IPS-NIHi11 (cell line): ENCODE measurements around the gene PIP4K2C.
"Not testable (repeated sequence)": the region's sequence is repeated elsewhere in the genome, so short reads cannot be mapped to it uniquely, and the experiment has no call there.

Experiments
- DNase-seq: peaks from one replicate; pipeline ENCODE4 v3.0.0; 2012; ENCODE audit warnings: mixed read lengths, low spot score

The PIP4K2C gene

DNA sequence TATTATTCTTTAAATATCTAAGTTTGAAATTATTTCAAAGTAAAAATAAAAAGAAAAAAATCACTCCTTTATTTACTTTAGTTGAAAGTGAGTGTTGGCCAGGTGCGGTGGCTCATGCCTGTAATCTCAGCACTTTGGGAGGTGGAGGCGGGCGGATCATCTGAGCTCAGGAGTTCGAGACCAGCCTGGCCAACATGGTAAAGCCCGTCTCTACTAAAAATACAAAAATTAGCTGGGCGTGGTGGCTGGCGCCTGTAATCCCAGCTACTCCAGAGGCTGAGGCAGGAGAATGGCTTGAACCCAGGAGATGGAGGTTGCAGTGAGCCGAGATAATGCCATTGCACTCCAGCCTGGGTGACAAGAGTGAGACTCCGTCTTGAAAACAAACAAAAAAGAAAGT is 45.7 kb downstream of the PIP4K2C start:
- DNase-seq = not testable (repeated sequence)

DNA sequence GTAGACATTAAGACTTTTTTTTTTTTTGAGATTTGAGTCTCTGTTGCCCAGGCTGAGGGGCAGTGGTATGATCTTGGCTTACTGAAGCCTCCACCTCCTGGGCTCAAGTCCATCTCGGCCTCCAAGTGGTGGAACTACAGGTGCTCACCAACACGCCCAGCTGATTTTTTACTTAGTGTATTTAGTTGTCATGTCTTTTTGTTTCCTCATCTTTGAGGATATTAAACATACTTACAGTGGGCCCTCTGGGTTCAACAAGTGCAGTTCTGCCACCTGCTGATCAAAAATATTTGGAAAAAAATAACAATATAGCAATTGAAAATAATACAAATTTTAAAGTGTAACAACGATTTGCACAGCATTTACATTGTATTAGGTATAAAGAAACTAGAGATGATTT is 46.4 kb downstream of the PIP4K2C start:
- DNase-seq = no peak

DNA sequence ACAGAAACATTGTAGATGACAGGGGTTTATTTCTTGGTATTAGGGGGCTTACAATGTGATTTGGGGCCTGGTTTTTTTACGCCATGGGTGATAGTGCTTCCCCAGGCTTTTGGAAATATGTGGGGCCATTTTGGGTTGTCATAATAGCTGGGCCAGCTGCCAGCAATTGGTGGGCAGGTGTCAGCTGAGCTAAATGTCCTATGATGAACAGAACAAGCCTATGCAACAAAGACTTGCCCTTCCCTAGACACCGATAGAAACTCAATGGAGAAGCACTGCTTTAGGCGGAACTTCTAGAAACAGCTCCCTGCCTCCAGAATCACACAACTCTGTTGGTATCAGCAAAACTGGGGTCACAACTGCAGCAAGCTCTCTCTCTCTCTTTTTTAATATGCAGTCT is 47.1 kb downstream of the PIP4K2C start:
- no peak for DNase-seq

DNA sequence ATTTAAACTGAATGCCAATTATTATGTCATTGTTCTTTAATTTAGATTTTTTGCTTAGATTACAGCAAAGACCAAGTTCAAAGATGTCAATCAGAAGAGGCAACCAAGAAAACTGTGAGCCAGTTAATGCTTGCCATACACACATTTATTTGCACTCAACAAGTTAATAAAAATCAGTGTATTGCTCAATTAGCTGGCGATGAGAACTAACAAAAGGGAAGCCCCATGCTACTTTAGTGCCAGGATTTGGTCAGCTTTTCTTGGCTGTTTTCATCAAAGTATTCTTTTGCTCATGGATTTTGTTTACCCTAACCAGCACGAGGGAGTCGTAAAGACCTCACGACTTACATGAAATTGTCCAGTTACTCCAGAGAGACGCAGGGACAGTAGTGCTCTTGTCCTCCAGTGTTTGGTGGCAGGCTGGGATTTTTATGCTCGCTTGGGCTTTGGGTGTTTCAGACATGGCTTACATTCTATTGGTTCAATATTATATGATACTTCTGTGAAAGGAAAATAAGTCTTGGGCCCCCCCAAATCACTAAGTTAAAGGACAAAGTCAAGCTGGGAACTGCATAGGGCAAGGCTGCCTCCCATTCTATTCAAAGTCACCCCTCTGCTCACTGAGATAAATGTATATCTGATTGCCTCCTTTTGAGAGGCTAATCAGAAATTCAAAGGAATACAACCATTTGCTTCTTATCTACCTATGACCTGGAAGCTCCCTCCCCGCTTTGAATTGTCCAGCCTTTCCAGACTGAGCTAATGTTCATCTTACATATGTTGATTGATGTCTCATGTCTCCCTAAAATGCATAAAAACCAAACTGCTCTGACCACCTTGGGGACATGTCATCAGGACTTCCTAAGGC is 49.4 kb downstream of the PIP4K2C start:
- no peak for DNase-seq

DNA sequence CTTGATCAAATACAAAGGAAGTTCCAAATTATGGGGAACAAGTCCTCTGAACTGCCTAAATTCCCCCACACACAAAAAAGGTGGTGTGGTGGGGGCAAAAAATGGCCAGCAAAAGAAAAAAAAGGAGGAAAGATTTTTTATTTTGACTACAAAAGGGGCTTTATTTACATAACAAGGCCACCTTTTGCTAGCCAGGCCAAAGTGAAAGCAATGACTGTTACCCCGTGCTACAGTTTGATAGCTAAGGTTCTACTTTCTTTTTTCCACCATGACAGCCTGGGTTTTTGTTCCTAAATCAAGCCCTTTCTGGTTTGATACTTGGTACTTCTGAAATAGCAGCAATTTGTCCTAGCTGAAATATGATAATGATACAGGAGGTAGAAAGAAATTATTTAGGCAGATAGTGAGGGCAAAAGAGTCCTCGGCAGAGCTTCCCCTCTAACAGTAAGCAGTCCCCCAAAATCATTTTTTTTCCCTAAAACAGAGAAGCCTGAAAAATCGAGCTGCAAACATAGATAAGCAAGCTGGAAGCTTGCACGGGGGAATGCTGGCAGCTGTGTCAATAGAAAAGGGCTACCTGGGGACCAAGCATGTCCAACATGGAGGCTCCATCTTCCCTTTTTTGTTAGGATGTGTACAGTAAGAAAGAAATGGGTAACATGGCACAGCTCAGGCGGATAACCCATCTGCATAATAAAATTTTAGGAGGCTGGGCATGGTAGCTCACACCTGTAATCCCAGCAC is 50.9 kb downstream of the PIP4K2C start:
- DNase-seq = no peak

DNA sequence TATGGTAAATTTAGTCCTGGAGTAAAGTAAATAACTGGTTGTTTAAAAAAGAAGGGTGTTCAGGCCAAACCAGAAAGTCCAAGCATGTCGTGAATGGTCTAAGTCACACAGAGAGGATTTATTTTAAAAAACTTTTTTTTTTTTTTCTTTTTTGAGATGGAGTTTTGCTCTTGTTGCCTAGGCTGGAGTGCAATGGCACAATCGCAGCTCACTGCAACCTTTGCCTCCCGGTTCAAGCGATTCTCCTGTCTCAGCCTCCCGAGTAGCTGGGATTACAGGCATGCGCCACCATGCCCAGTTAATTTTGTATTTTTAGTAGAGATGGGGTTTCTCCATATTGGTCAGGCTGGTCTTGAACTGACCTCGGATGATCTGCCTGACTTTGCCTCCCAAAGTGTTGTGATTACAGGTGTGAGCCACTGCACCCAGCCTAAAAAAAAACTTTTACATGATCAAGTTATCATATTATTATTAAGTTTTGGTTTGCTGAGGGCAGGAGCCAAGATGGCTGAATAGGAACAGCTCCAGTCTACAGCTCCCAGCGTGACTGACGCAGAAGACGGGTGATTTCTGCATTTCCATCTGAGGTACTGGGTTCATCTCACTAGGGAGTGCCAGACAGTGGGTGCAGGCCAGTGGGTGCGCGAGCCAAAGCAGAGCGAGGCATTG is 55.1 kb downstream of the PIP4K2C start:
- not testable (repeated sequence) for DNase-seq

DNA sequence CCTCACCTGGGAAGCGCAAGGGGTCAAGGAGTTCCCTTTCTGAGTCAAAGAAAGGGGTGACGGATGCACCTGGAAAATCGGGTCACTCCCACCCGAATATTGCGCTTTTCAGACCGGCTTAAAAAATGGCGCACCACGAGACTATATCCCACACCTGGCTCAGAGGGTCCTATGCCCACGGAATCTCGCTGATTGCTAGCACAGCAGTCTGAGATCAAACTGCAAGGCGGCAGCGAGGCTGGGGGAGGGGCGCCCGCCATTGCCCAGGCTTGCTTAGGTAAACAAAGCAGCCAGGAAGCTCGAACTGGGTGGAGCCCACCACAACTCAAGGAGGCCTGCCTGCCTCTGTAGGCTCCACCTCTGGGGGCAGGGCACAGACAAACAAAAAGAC is 55.7 kb downstream of the PIP4K2C start:
- not testable (repeated sequence) for DNase-seq
